SK-N-SH (cell line): ENCODE measurements around the gene CTU1. TPM values are rescaled to one million over a fixed set of nuclear protein-coding genes. Genes with fewer than 3 reads are reported as not detected.

Experiments used
- CTCF ChIA-PET: fragments of 300-600, 350-600 bp; formaldehyde crosslinking; extraction: SDS; loops from one replicate; lab custom pipeline; 2021; lab: Yijun Ruan, JAX
- POLR2A ChIA-PET: fragments of 350-600 bp; sonication (Branson Sonifier 250); formaldehyde crosslinking; extraction: SDS; loops from one replicate; lab custom pipeline; 2020; ENCODE audit warnings: antibody characterized with exemption, inconsistent platforms; lab: Yijun Ruan, JAX
- DNase-seq: peaks from one replicate; pipeline ENCODE4 v3.0.0; 2012
- H2AFZ ChIP-seq: fragments of 200-600 bp; sonication (generic); 2 replicates; pipeline ENCODE4 v1.8.1; 2016; ENCODE audit warnings: antibody characterized with exemption, mild to moderate bottlenecking, low read depth
- H3F3A ChIP-seq: fragments of 200-600 bp; sonication (generic); replicated peaks from 2 replicates; pipeline ENCODE3; 2016; ENCODE audit warnings: antibody characterized with exemption, mild to moderate bottlenecking; ENCODE audit not compliant: insufficient read depth
- H3K27ac ChIP-seq, 2 experiments: fragments of 200-500 bp in 1 of 2; fragments of 200-600 bp in 1 of 2; sonication (Bioruptor generic) in 1 of 2; sonication (generic), shearing (Covaris generic) in 1 of 2; 2 replicates each; pipeline versions ENCODE4 v1.5.1 to v1.6.1; 2014 to 2016; ENCODE audit warnings: low read depth in 2 of 2, inconsistent platforms in 1 of 2, low read length in 1 of 2, mild to moderate bottlenecking in 1 of 2, mixed read lengths in 1 of 2
- H3K27me3 ChIP-seq: fragments of 200-600 bp; sonication (generic), shearing (Covaris generic); 2 replicates; pipeline ENCODE4 v1.6.1; 2016; ENCODE audit warnings: mixed run types; ENCODE audit not compliant: insufficient read depth
- H3K36me3 ChIP-seq, 2 experiments: fragments of 200-500 bp in 1 of 2; fragments of 200-600 bp in 1 of 2; sonication (Bioruptor generic) in 1 of 2; sonication (generic) in 1 of 2; replicated peaks in 1 of 2; 2 replicates each; pipeline versions ENCODE3 to v1.5.1; 2014 to 2016; ENCODE audit warnings: low read length in 1 of 2, mild to moderate bottlenecking in 1 of 2; ENCODE audit not compliant: insufficient read depth in 2 of 2, control insufficient read depth in 1 of 2
- H3K4me1 ChIP-seq, 2 experiments: fragments of 200-500 bp in 1 of 2; fragments of 200-600 bp in 1 of 2; sonication (Bioruptor generic) in 1 of 2; sonication (generic), shearing (Covaris generic) in 1 of 2; 2 replicates each; pipeline versions ENCODE4 v1.5.1 to v1.6.1; 2014 to 2016; ENCODE audit warnings: low read depth in 1 of 2, low read length in 1 of 2, mixed run types in 1 of 2; ENCODE audit not compliant: insufficient read depth in 2 of 2, control insufficient read depth in 1 of 2
- H3K4me2 ChIP-seq: fragments of 200-600 bp; sonication (generic), shearing (Covaris generic); 2 replicates; pipeline ENCODE4 v1.6.1; 2017; ENCODE audit warnings: mixed run types
- H3K4me3 ChIP-seq, 2 experiments: fragments of 200-500 bp in 1 of 2; fragments of 200-600 bp in 1 of 2; sonication (Bioruptor generic) in 1 of 2; sonication (generic), shearing (Covaris generic) in 1 of 2; 2 replicates each; pipeline versions ENCODE4 v1.5.1 to v1.8.1; 2014 to 2016; ENCODE audit warnings: low read depth in 2 of 2, inconsistent platforms in 1 of 2, low read length in 1 of 2, mild to moderate bottlenecking in 1 of 2, mixed read lengths in 1 of 2, moderate library complexity in 1 of 2
- H3K79me2 ChIP-seq: fragments of 200-600 bp; sonication (generic); 2 replicates; pipeline ENCODE4 v1.8.1; 2017; ENCODE audit warnings: mild to moderate bottlenecking; ENCODE audit not compliant: insufficient read depth
- H3K9ac ChIP-seq: fragments of 200-600 bp; sonication (generic); 2 replicates; pipeline ENCODE4 v1.6.1; 2017; ENCODE audit warnings: mixed run types
- H3K9me2 ChIP-seq: fragments of 200-600 bp; sonication (generic); 2 replicates; pipeline ENCODE4 v1.6.1; 2017; ENCODE audit warnings: mixed run types
- H3K9me3 ChIP-seq: fragments of 200-600 bp; sonication (generic); 2 replicates; pipeline ENCODE4 v1.6.1; 2017; ENCODE audit warnings: mixed run types, mild to moderate bottlenecking, moderate library complexity
- H4K20me1 ChIP-seq: fragments of 200-600 bp; sonication (generic); 2 replicates; pipeline ENCODE4 v1.6.1; 2017; ENCODE audit warnings: mild to moderate bottlenecking, mixed run types; ENCODE audit not compliant: insufficient read depth
- CHD2 ChIP-seq: fragments of 150-350 bp; IDR thresholded peaks from 2 replicates; pipeline ENCODE4 v1.6.1; 2018; ENCODE audit warnings: low read length; ENCODE audit not compliant: partially characterized antibody
- ELF1 ChIP-seq: IDR thresholded peaks from 2 replicates; pipeline ENCODE4 v1.4.0; 2012
- NFIC ChIP-seq: IDR thresholded peaks from 2 replicates; pipeline ENCODE4 v1.4.0; 2012; ENCODE audit warnings: borderline replicate concordance
- PBX3 ChIP-seq: IDR thresholded peaks from 2 replicates; pipeline ENCODE4; 2012
- REST ChIP-seq: IDR thresholded peaks from 2 replicates; pipeline ENCODE4 v1.6.1; 2012; ENCODE audit warnings: mild to moderate bottlenecking, low read depth, low read length, moderate library complexity
- RFX5 ChIP-seq: IDR thresholded peaks from 2 replicates; pipeline ENCODE4 v1.6.1; 2012; ENCODE audit warnings: mild to moderate bottlenecking, improper control_type of control experiment, low read length
- RXRA ChIP-seq: IDR thresholded peaks from 2 replicates; pipeline ENCODE4 v1.4.0; 2012; ENCODE audit warnings: low read depth, mild to moderate bottlenecking, borderline replicate concordance
- WGBS: methylation state at CpG from one replicate; pipeline ENCODE4 v1.1.6; 2017; ENCODE audit warnings: low lambda C conversion rate; 5-methylcytosine and 5-hydroxymethylcytosine counted together
- polyA plus RNA-seq, 3 experiments: library from polyadenylated mRNA; depleted of rRNA; stranded (reverse); fragments of >200 nt; gene quantifications; 2 replicates each; pipeline ENCODE4 v1.2.3, GENCODE V29; 2012

CTU1 gene
- polyA plus RNA-seq, 1 of the 3 experiments (the other 2 are of a cell fraction): 8.8 TPM

DNA sequence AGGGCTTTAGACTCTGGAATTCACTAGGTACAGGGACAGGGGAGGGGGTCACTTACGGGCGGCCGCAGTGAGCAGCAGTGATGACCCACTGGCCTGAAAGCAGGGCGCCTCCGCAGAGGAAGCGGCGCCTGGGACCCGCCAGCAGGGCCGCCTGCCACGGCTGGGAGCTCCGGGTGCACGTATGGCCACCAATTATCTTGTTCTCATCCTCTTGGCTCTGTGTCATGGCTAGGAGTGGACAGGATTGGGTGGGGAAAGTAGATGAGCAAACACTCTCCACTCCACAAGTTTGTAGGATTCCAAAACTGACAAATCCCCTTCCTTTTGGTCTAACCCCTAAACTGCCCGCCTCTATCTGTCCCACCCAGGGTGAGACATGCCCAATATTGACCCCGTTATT, 26.7 kb downstream of the CTU1 start:
- H3K9me2 ChIP-seq: no peaks in the 10 kb centered on the region
- no peaks in the 10 kb centered on the region for H4K20me1 ChIP-seq
- no peak for DNase-seq
- peaks cover 26% of the 10 kb centered on the region; the same call in 1 of the 2 replicates for H3K27me3 ChIP-seq
- H3K4me1 ChIP-seq: no peaks in the 10 kb centered on the region
- CTCF ChIA-PET: interaction anchor here (1.0 to 1.9 kb wide), 3 partner anchors 15 to 60 kb away, joined by 3 to 6 read pairs (median 4); no protein-coding TSS in a partner anchor
- H2AFZ ChIP-seq: no peak overlapping the region
- H3K9ac ChIP-seq: no peak overlapping the region
- no peaks in the 10 kb centered on the region for H3K79me2 ChIP-seq
- no peaks in the 10 kb centered on the region for H3K9me3 ChIP-seq
- POLR2A ChIA-PET: no interaction called here
- no peak overlapping the region for H3K4me3 ChIP-seq
- H3K27ac ChIP-seq: no peak overlapping the region
- H3K4me2 ChIP-seq: no peak overlapping the region
- no peaks in the 10 kb centered on the region for H3F3A ChIP-seq
- WGBS: 7% methylated on average over 5 of the region's 14 CpGs
- TF ChIP-seq RFX5 (no peak), PBX3 (no peak), CHD2 (no peak), REST (no peak), RXRA (no peak)
- H3K36me3 ChIP-seq: no peaks in the 10 kb centered on the region

- no peak for DNase-seq
- Histone ChIP-seq H3F3A (no peaks in the 10 kb centered on the region), H3K36me3 (no peaks in the 10 kb centered on the region), H3K4me2 (no peak overlapping the region), H3K27me3 (peaks cover 26% of the 10 kb centered on the region; the same call in 1 of the 2 replicates), H4K20me1 (no peaks in the 10 kb centered on the region), H3K9me2 (no peaks in the 10 kb centered on the region)
- CTCF ChIA-PET: interaction anchor here (1.5 to 1.9 kb wide), 2 partner anchors 15 to 32 kb away, joined by 4 to 5 read pairs; no protein-coding TSS in a partner anchor
- 0 out of 2 replicates have a peak, but pooled peaks have one; percentile 20 for TF ChIP-seq NFIC
- no peak for TF ChIP-seq ELF1
- TF ChIP-seq, all 33 proteins: peak for 1
- no peak overlapping the region for H2AFZ ChIP-seq
- no peak overlapping the region for H3K9ac ChIP-seq
- no peaks in the 10 kb centered on the region for H3K4me1 ChIP-seq
- POLR2A ChIA-PET: no interaction called here
- no peak overlapping the region for H3K27ac ChIP-seq
- WGBS: 63% methylated on average over 19 of the region's 27 CpGs
- no peak overlapping the region for H3K4me3 ChIP-seq
- no peaks in the 10 kb centered on the region for H3K9me3 ChIP-seq
- H3K79me2 ChIP-seq: no peaks in the 10 kb centered on the region
Measured at GRCh38 chr19:51079481-51080110, 28.6 kb downstream of the CTU1 start.
